DLD1 (cell line): ENCODE data around the gene UBE2H.
"Not testable (repeated sequence)": the region's sequence is repeated elsewhere in the genome, so short reads cannot be mapped to it uniquely, and the experiment has no call there.

Experiments
- in situ Hi-C: cut with HindIII; loops from 2 replicates; pipeline ENCODE4 v1.10.0; 2017; ENCODE audit warnings: low sequenced_read_pairs

The UBE2H gene

GRCh38 chr7:129825209-129825970, 127.4 kb downstream of the UBE2H start:
- in situ Hi-C loops = no loop called here

- in situ Hi-C loops = no loop called here
These were observed 128.2 kb downstream of the UBE2H start for GRCh38 chr7:129824291-129825208.

GRCh38 chr7:129823143-129823542, 129.6 kb downstream of the UBE2H start:
- in situ Hi-C loops = not testable (repeated sequence)

GRCh38 chr7:129821476-129821875, 131.3 kb downstream of the UBE2H start:
- in situ Hi-C loops = no loop called here

- in situ Hi-C loops = no loop called here
These were observed 136.0 kb downstream of the UBE2H start for GRCh38 chr7:129816742-129817141.

- in situ Hi-C loops = no loop called here
These were observed 144.9 kb downstream of the UBE2H start for GRCh38 chr7:129807863-129808262.

GRCh38 chr7:129804890-129805719, 147.7 kb downstream of the UBE2H start:
- in situ Hi-C loops = no loop called here

GRCh38 chr7:129804111-129804889, 148.5 kb downstream of the UBE2H start:
- in situ Hi-C loops = no loop called here

- in situ Hi-C loops = no loop called here
These were observed 149.1 kb downstream of the UBE2H start for GRCh38 chr7:129803546-129804081.

- in situ Hi-C loops = no loop called here
These were observed 150.9 kb downstream of the UBE2H start for GRCh38 chr7:129801882-129802281.

GRCh38 chr7:129800901-129801300, 151.9 kb downstream of the UBE2H start:
- in situ Hi-C loops = no loop called here

GRCh38 chr7:129799350-129799955, 153.3 kb downstream of the UBE2H start:
- in situ Hi-C loops = loop anchor here (5.0 kb wide), 1 partner anchor 42 kb away; no protein-coding TSS in a partner anchor

- in situ Hi-C loops = loop anchor here (5.0 kb wide), 1 partner anchor 41 kb away; no protein-coding TSS in a partner anchor
These were observed 154.0 kb downstream of the UBE2H start for GRCh38 chr7:129798616-129799349.

GRCh38 chr7:129797214-129797789, 155.5 kb downstream of the UBE2H start:
- in situ Hi-C loops = loop anchor here (5.0 kb wide), 1 partner anchor 40 kb away; no protein-coding TSS in a partner anchor

GRCh38 chr7:129796186-129796775, 156.5 kb downstream of the UBE2H start:
- in situ Hi-C loops = loop anchor here (5.0 kb wide), 1 partner anchor 39 kb away; no protein-coding TSS in a partner anchor

- in situ Hi-C loops = not testable (repeated sequence)
These were observed 158.3 kb downstream of the UBE2H start for GRCh38 chr7:129794461-129794860.

GRCh38 chr7:129793506-129794310, 159.1 kb downstream of the UBE2H start:
- in situ Hi-C loops = no loop called here
